Thoracic aorta (tissue), 2 donors: ENCODE results near the gene NBEAL2. TPM values are rescaled to one million over a fixed set of nuclear protein-coding genes. Genes with fewer than 3 reads are reported as not detected.

Source experiments
- ATAC-seq: fragments of 150-250 bp; one replicate; pipeline ENCODE4 v1.8.0; 2017; ENCODE audit warnings: low read depth; ENCODE audit not compliant: insufficient number of reproducible peaks, low FRiP score
- DNase-seq: peaks from one replicate; pipeline ENCODE4 v3.0.0-alpha.2; 2020; ENCODE audit warnings: low spot score
- H3K27ac ChIP-seq, 2 donors: fragments of 200-600 bp; sonication (generic); 1 replicate in 1 of 2; 2 replicates in 1 of 2; pipeline ENCODE4 v1.5.1; 2016; ENCODE audit warnings: mild to moderate bottlenecking in 2 of 2, moderate library complexity in 2 of 2
- H3K27me3 ChIP-seq: fragments of 200-600 bp; sonication (generic); replicated peaks from 2 replicates; pipeline ENCODE4 v1.6.0; 2016; ENCODE audit warnings: mild to moderate bottlenecking; ENCODE audit not compliant: insufficient read depth
- H3K36me3 ChIP-seq: fragments of 200-600 bp; sonication (generic); one replicate; pipeline ENCODE4 v1.5.1; 2016
- H3K4me1 ChIP-seq, 2 donors: fragments of 200-600 bp; sonication (generic); 1 replicate in 1 of 2; 2 replicates in 1 of 2; pipeline versions ENCODE4 v1.5.1 to v1.6.0; 2016; ENCODE audit warnings: low read depth in 2 of 2, mild to moderate bottlenecking in 1 of 2; ENCODE audit not compliant: control insufficient read depth in 1 of 2
- H3K4me3 ChIP-seq: fragments of 200-600 bp; sonication (generic); 2 replicates; pipeline ENCODE4 v1.5.1; 2016; ENCODE audit warnings: mild to moderate bottlenecking
- H3K9me3 ChIP-seq: fragments of 200-600 bp; sonication (generic); 2 replicates; pipeline ENCODE4 v1.5.1; 2016
- total RNA-seq, 2 donors: library from RNA; depleted of rRNA; stranded (reverse); fragments of >200 nt; gene quantifications; one replicate each; pipeline versions ENCODE4 v1.1.0 to v1.2.3, GENCODE V29; 2016
- TF ChIP-seq, protein P1 (sequence below): fragments of 200-600 bp; sonication (generic); IDR thresholded peaks from one replicate; pipeline ENCODE4 v1.5.1; 2019; ENCODE audit warnings: antibody characterized with exemption

Gene NBEAL2
- total RNA-seq, 2 donors from 2014 or later, result 39.7 to 48.7 TPM

DNA sequence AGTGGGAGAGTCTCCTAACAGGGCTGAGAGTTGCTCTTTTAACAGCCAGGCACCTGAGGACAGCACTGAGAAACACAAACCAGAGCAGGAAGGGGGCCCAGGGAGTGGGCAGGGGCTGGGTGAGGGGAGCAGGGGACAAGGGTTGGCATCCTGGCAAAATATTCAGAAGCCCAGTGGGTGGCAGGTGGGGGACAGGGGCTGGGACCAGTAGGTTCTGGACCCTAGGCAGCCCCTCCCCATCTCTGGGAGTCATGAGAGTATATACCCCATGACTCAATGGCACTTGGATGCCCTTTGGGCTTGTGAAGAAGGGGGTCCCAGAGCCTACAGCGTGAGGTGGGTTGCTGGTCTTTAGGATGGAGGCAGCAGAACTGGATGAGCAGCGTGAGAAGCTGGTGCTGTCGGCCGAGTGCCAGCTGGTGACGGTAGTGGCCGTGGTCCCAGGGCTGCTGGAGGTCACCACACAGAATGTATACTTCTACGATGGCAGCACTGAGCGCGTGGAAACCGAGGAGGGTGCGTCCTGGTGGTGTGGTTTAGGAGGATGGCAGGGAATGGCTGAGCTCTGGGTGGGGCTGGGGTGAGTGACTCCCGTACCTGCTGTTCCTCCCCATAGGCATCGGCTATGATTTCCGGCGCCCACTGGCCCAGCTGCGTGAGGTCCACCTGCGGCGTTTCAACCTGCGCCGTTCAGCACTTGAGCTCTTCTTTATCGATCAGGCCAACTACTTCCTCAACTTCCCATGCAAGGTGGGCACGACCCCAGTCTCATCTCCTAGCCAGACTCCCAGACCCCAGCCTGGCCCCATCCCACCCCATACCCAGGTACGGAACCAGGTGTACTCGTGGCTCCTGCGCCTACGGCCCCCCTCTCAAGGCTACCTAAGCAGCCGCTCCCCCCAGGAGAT, 24.2 kb downstream of the NBEAL2 start:
- peaks cover 27% of the 10 kb centered on the region for H3K36me3 ChIP-seq
- no peaks in the 10 kb centered on the region for H3K9me3 ChIP-seq
- no peak overlapping the region for H3K27ac ChIP-seq
- ATAC-seq (no peak), DNase-seq (no peak)
- H3K27me3 ChIP-seq, result no peaks in the 10 kb centered on the region
- H3K4me3 ChIP-seq, result no peak overlapping the region
- TF ChIP-seq, protein P1, sequence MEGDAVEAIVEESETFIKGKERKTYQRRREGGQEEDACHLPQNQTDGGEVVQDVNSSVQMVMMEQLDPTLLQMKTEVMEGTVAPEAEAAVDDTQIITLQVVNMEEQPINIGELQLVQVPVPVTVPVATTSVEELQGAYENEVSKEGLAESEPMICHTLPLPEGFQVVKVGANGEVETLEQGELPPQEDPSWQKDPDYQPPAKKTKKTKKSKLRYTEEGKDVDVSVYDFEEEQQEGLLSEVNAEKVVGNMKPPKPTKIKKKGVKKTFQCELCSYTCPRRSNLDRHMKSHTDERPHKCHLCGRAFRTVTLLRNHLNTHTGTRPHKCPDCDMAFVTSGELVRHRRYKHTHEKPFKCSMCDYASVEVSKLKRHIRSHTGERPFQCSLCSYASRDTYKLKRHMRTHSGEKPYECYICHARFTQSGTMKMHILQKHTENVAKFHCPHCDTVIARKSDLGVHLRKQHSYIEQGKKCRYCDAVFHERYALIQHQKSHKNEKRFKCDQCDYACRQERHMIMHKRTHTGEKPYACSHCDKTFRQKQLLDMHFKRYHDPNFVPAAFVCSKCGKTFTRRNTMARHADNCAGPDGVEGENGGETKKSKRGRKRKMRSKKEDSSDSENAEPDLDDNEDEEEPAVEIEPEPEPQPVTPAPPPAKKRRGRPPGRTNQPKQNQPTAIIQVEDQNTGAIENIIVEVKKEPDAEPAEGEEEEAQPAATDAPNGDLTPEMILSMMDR, result no peak
- H3K4me1 ChIP-seq, result no peaks in the 10 kb centered on the region

DNA sequence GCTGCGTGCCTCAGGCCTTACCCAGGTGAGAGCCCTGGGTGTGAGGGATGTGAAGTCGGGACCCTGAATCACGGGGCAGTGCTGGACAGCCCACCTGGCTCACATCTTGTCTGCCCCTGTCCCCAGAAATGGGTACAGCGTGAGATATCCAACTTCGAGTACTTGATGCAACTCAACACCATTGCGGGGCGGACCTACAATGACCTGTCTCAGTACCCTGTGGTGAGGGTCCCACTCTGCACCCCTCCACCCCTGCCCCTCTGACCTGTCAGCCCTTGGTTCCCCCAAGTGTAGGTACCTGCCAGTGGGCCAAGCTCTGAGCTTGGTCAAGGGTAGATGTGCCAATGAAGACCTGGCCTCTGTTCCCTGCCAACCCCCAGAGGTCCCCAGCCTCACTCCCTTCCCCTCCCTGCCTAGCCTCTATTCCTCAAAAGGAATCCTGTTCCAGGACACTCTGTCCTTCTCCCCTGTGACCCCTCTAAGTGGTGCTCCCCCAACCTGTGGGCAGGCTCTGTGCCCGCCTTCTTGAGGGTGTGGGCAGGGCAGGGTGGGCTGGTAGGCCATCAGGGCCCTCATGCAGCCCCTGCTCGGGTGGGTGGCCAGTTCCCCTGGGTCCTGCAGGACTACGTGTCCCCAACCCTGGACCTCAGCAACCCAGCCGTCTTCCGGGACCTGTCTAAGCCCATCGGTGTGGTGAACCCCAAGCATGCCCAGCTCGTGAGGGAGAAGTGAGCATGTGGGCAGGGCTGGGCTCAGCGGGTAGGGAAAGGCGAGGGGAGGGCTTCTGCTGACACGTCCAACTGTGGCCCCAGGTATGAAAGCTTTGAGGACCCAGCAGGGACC, 25.1 kb downstream of the NBEAL2 start:
- H3K36me3 ChIP-seq, result peaks cover 27% of the 10 kb centered on the region
- no peak overlapping the region for H3K27ac ChIP-seq
- no peak for ATAC-seq
- DNase-seq, result no peak
- TF ChIP-seq, protein P1, result no peak
- no peaks in the 10 kb centered on the region for H3K4me1 ChIP-seq
- H3K4me3 ChIP-seq, result no peak overlapping the region
- no peaks in the 10 kb centered on the region for H3K9me3 ChIP-seq
- no peaks in the 10 kb centered on the region for H3K27me3 ChIP-seq

DNA sequence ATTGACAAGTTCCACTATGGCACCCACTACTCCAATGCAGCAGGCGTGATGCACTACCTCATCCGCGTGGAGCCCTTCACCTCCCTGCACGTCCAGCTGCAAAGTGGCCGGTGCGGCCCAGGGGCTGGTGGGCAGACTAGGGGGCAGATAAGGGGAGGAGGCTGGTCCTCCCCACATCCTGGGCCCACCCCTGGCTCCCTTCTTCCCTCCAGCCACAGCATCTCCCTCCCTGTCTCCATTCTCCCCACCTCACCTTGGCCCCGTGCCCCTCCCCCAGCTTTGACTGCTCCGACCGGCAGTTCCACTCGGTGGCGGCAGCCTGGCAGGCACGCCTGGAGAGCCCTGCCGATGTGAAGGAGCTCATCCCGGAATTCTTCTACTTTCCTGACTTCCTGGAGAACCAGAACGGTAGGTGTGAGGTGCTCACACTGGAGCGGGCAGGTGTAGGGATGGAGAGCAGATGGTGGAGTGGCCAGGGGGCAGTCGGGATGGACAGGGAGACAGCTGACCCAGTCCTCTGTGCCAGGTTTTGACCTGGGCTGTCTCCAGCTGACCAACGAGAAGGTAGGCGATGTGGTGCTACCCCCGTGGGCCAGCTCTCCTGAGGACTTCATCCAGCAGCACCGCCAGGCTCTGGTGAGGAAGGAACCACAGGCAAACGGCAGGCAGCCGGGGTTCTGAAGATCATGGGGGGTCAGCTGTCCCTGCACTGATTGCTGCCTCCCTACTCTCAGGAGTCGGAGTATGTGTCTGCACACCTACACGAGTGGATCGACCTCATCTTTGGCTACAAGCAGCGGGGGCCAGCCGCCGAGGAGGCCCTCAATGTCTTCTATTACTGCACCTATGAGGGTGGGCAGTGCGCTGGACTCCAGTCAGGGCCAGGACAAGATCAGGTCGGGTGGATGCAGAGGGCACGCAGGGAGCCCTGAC, 26.0 kb downstream of the NBEAL2 start:
- no peaks in the 10 kb centered on the region for H3K9me3 ChIP-seq
- no peak for ATAC-seq
- TF ChIP-seq, protein P1, result no peak
- H3K4me1 ChIP-seq, result peaks cover 0 to 9% of the 10 kb centered on the region in 2 donors
- H3K4me3 ChIP-seq, result no peak overlapping the region
- no peak for DNase-seq
- no peaks in the 10 kb centered on the region for H3K27me3 ChIP-seq
- peaks cover 27% of the 10 kb centered on the region for H3K36me3 ChIP-seq
- H3K27ac ChIP-seq, result no peak overlapping the region

DNA sequence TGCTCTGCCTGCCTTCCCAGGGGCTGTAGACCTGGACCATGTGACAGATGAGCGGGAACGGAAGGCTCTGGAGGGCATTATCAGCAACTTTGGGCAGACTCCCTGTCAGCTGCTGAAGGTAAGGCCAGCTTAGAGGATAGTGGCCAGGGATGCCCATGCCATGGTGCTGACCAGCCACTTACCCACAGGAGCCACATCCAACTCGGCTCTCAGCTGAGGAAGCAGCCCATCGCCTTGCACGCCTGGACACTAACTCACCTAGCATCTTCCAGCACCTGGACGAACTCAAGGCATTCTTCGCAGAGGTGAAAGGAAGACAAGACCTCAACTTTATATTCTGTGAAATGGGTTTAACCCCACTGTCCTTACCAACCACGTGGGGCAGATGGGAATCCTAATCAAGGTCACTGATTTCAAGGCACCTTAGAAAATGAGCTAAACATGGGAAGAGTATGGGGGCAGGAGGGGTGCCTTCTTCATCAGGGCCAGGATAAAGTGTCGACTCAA, 26.7 kb downstream of the NBEAL2 start:
- ATAC-seq, result no peak
- Histone ChIP-seq H3K36me3 (peaks cover 20% of the 10 kb centered on the region), H3K4me3 (no peak overlapping the region), H3K27ac (no peak overlapping the region), H3K27me3 (no peaks in the 10 kb centered on the region), H3K4me1 (peaks cover 0 to 9% of the 10 kb centered on the region in 2 donors), H3K9me3 (no peaks in the 10 kb centered on the region)
- TF ChIP-seq, protein P1, result no peak
- DNase-seq, result no peak
